GOT3 (cell line): ENCODE data around the gene PCSK9.

ENCODE experiments used
- DNase-seq: peaks from one replicate; lab custom pipeline; 2025; ENCODE audit warnings: mixed read lengths; lab: John Stamatoyannopoulos, UW

Gene PCSK9

DNA sequence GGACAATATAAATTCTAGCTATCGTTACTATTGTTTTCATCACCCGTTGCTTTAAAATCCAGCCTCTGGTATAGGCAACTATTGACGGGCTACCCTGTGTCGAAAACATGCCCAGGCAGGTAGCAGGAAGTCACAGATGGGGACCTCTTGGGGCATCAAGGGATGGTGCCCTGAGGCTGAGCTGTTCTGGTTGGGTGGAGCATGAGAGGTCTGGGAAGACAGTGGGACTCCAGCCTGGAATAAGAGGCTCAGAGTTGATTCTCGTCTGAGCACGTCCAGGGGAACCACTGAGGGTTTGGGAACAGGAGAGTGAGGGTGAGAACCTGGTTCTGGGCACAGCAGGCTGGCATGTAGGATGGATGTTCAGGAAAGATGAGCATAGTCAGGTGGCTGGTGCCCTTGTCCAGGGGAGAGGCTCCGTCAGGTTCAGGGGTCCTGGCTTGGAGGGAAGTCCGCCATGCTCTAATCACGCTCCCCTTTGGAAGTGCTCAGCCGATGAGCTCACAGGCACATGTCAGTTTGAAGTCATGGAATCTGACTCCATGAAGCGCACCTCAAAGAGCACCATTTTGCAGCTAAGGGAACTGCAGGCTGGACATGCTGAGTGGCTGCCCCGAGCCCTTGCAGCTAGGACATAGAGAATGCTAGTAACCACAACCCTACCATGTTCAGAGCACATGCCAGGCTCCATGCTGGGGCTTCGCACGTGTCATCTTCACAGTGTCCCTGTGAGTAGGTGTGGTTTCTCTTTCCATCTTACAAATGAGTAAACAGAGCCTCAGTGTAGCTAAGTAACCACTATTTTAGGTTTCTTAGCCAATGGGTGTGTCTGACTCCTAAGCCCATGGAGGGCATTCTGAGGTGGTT, 21.0 kb downstream of the PCSK9 start:
- DNase-seq = no peak

DNA sequence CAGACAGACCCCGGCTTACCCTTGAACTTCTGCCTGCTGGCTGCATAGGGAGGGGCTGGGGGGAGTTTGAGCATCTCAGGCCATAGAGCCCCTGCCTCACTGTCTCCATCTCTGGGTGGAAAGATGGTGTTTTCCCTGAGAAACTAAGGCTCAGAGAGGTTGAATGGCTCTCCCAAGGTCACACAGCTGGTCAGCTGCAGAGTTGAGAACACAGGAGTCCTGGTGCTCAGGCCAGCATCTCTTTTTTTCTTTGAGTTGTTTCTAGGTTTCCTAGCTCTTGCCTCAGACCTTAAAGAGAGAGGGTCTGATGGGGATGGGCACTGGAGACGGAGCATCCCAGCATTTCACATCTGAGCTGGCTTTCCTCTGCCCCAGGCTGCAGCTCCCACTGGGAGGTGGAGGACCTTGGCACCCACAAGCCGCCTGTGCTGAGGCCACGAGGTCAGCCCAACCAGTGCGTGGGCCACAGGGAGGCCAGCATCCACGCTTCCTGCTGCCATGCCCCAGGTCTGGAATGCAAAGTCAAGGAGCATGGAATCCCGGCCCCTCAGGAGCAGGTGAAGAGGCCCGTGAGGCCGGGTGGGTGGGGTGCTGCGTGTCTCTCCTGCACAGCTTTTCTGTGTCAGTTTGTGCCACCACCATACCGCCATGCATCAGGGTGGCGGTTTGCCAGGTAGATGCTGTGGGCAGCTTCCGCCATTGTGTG, 21.8 kb downstream of the PCSK9 start:
- no peak for DNase-seq

DNA sequence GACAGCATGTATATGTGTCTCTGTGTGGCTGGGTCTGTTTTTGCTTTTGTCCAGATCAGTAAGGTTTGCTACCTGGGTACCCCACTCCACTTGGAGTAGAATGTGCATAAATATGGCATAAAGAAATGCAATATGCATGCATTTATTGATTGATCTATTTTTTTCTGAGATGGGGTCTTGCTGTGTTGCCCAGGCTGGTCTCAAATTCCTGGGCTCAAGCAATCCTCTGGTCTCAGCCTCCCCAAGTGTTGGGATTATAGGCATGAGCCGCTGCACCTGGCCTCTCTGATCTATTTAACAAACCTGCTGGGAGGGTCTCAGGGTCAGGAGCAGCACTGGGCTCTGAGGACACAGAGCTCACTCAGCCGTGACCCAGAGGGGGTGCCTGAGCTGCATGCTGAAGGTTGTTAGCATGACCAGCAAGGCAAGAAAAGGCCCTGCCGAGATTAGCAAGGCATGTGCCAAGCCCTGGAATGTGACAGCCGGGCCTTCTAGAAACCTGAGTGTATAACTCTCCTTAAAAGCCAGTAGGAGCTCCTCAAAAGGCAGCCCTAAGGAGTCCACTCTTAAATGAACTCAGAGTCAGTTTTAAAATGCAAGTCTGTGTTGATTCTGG, 22.5 kb downstream of the PCSK9 start:
- no peak for DNase-seq

DNA sequence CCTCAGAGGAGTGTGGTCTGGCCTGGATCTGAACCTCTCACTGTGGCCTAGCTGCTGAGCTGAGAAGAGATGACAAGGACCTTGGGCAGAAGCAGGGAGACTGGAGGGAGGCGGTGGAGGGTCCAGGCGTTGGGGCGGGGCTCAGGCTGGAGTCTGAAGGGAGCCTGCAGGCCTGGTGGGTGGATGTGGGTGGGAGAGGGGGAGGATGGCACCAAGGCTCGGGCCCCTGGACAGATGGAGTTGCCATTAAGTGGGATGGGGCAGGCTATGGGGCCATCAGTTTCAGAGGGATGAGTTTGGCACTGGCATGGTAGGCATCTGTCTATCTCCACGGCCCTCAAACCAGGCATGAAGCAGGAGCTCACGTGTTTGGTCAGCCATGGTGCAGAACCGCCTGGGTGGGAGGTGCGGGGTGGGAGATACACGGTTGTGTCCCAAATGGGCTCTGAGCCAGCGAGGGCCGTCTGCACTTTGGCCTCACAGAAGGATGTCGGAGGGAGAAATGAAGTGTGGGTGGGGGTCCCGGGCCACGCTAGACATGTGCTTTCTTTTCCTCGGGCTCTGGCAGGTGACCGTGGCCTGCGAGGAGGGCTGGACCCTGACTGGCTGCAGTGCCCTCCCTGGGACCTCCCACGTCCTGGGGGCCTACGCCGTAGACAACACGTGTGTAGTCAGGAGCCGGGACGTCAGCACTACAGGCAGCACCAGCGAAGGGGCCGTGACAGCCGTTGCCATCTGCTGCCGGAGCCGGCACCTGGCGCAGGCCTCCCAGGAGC, 23.6 kb downstream of the PCSK9 start:
- DNase-seq = no peak

DNA sequence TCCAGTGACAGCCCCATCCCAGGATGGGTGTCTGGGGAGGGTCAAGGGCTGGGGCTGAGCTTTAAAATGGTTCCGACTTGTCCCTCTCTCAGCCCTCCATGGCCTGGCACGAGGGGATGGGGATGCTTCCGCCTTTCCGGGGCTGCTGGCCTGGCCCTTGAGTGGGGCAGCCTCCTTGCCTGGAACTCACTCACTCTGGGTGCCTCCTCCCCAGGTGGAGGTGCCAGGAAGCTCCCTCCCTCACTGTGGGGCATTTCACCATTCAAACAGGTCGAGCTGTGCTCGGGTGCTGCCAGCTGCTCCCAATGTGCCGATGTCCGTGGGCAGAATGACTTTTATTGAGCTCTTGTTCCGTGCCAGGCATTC, 24.2 kb downstream of the PCSK9 start:
- DNase-seq = no peak

DNA sequence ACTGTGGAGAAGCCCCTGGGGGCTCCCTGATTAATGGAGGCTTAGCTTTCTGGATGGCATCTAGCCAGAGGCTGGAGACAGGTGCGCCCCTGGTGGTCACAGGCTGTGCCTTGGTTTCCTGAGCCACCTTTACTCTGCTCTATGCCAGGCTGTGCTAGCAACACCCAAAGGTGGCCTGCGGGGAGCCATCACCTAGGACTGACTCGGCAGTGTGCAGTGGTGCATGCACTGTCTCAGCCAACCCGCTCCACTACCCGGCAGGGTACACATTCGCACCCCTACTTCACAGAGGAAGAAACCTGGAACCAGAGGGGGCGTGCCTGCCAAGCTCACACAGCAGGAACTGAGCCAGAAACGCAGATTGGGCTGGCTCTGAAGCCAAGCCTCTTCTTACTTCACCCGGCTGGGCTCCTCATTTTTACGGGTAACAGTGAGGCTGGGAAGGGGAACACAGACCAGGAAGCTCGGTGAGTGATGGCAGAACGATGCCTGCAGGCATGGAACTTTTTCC, 24.8 kb downstream of the PCSK9 start:
- no peak for DNase-seq

DNA sequence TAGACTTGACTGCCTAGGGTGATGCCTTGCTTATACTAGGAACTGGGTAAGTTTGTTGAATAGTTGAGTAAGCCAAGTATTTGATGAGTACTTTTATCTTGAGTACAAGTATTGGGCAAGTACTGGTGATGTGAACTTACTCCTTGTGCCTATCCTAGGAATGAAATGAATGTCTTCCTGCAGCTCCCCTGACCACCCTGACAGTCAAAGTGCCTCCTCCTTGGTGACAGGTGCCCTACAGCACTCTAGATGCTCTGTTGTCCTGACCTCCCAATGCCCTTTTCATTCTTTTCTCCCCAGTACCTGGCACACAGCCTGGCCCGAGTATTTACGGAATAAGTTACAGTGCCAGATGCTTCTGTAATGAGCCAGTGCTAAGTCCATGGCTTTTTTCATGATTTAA, 25.5 kb downstream of the PCSK9 start:
- DNase-seq = no peak

DNA sequence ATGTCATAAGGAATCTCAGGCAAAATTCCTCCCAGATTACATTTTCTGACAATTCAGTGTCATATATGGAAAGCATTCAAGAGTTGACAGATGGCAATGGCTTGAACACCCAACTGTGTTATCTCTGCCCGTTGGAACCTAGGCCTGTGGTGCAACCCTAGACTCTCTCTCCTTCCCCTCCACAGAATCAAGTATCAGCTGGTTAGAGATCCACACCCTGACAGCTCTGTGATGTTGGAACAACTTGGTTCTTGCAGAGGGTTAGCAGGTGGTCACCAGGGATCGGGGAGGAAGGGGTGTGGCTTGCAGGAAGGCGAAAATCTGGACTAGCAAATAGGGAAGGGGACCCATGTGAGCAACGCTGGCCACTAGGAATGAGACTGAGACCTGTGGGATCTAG, 26.3 kb downstream of the PCSK9 start:
- no peak for DNase-seq

DNA sequence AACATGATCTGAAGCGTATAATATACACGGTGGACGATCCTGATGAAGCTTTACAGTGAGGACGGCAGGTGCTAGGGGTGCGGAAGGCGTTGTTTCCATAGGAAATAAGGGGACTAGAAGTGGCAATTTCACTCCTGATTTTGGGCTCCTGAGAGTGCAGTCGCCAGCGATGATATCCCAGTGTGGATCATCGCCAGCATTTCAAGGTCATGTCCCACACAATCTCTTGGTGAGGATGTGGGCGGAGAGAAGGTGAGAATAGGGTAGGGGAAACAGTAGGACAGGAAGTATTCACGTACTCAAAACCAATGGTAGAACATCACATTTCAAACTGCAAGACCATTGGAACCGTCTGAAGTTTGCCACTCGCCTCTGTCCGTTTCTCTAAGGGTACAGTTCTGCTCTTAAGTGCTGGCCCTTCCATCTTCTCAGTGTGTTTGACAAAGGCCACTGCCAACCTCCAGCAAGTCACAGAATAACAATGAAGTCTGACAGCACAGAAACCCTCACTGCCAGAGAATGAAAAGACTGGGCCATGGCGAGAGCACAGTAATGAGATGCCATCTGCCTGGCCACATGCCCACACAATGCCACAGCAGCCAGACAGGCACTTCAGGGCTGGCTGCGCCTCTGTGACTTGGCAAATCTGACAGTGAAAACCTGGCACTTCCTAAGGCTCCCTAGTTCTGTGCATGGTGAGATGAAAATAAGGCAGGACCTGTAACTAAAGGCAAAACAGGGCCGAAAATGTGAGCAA, 27.9 kb downstream of the PCSK9 start:
- no peak for DNase-seq

DNA sequence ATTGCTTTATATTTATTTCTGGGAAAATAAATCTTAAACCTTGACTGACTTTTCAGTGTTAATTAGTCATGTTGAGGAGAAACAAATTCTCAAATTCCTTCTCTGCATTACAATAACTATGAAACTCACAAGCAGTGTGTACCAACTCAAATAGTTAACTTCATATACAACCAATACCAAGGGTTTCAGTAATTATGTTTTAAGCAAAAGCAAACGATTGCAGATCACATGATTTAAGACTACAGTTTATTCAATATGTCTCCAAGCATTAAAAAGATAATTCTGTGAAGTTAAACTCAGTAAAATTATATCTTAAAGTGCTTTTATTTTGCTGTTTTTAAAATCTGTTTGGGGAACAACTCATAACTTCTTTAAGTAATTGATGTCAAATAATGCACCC, 28.6 kb downstream of the PCSK9 start:
- no peak for DNase-seq

DNA sequence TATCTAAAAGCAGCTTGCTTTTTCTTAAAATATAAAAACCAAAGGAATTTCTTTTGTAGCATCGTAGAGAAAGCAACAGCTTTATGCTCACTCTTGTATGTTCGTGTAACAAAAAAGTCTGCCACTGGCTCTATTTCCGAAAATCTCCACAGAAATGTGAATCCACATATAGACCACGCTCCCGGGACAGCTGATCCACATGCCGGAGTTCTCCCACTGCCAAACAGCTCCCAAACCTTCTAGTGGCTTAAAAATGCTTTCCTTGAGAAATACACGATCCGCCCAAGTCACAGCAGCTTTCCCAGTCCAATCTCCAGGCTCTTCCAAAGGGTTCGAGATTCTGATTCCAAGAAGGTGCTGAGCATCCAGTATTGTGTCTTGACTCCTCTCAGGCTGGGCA, 29.3 kb downstream of the PCSK9 start:
- DNase-seq = no peak

DNA sequence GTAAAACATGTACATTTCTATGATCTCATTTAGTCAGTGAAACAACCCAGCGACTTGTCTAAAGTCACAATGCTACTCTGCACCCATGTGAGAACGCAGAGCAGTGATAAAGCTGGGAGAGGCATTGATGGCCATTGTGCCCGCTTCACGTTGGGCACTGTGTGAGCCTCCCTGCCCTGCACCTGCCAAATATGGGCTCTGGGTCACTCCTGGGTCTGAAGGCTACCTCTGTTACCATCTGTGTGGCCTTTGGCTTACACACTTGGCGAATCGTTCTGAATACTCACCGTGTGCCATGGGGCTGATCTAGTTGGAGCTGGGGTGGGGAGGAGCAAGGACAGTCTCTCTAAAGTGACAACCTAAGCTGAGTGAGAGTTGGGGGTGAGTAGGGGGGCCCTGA, 29.9 kb downstream of the PCSK9 start:
- DNase-seq = no peak

DNA sequence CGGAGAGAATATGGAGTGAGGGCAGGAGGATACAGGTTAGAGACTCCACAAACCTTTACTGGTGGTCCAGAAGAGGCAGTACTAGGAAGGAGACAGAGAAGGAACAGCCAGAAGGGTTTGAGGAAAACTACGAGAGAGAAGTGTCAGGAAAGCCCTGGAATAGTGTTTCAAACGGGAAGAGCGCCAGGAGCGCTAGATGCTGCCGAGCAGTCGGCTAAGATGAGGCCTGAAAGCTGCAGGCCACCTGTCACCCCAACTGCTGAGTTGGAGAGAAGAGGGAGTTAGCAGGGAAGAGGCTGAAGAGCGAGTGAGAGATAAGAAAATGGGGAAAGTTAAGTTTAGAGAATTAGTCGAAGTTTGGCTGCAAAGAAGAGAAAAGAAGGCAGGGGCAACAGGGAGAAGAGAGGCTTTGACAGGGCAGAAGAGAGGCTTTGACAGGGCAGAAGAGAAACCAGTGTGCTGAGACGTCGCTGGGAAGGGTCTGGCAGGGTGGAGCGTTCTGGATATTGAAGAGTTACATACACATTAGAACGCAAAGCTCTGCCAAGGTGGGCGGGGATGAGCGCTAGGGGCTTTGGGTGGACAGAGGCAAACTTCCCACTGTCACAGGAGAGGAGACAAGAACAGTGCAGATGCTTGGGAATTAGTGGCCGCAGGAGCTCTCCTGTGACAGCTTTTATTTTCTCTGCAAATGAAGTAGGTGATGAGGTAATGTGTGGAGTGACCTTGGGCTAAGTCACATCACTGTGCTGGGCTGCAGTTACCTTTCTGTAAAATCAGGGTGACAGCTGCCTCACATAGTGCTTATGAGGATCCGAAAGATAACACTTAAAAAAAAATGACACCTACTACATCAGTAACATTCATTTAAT, 31.2 kb downstream of the PCSK9 start:
- DNase-seq = no peak

DNA sequence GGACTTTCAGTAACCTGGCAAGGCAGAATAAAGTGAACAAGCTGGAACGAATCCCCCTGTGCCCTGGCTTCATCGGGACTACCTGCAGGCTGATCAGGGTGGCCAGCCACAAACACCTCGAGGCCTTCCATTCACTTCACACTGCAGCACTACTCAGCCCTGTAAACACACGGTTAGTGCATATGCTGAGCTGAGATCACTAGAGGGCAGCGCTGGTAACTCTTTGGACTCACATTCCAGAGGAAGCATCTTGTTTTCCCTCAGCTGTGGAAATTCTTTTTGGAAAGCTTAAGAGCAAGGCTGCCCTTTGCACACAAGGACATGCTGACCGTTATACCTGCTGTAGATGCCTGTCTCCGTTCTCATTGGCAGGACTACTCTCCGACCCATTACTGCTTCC, 32.1 kb downstream of the PCSK9 start:
- DNase-seq = no peak

DNA sequence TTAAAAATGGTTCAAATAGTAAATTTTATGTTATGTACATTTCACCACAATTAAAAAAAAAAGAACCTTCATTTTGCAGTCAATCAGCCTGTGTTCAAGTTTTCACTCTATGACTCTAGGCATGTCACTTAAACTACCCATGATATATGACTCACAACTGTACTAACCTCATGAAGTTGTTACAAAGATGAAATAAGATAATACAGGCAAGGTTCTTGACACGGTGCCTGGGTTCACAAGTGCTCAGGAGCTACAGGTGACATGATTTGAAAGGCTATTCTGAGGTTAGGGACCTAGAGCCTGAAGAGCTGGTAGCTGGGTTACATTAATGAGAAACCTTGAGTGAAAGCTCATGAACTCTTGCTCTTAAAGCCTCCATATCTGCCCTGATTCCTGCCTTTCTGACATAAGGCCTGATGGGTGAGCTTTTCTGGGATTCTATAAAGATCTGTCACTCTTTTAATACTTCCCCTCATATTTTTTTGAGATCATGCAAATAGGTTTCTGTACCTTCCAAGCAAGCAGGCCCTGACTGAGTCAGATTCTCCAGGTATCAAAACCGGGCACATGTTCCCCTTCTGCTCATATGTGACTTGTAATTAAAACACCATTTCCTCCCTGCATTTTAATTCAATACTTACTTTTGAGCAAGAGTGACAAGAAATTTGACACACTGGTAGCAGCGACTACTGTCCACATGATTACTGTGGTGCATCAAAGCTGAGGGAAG, 34.0 kb downstream of the PCSK9 start:
- DNase-seq = no peak

DNA sequence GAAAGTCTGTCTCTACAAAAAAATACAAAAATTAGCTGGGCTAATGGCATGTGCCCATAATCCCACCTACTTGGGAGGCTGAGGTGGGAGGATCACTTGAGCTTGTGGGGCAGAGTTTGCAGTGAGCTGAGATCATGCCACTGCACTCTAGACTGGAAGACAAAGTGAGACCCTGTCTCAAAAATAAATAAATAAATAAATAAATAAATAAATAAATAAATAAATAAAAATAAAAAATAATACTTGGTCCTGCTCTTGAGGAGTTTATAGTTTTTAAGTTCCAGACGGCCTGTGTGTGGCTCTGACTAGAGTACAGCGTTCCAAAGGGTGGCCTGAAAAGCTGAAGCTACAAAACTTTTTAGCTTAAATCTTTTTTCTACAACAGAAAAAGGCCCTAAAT, 35.1 kb downstream of the PCSK9 start:
- DNase-seq = no peak

DNA sequence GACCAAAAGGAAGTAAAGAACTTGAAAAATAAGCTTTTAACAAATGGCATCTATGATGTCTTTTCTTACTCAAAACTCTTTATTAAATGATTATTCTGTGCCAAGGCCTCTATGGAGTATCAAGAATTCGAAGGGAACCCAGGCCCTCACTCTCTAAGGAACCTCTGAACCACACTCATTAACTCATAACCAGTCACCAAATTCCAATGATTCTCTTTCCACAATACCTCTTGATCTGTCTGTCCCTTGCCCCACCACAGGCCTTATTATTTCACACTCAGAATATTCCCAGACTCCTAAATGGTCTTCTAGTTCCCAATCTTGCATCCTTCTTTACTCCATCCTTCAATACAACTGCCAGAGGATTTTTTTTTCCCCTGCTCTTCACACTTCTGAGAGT, 37.0 kb downstream of the PCSK9 start:
- DNase-seq = no peak

DNA sequence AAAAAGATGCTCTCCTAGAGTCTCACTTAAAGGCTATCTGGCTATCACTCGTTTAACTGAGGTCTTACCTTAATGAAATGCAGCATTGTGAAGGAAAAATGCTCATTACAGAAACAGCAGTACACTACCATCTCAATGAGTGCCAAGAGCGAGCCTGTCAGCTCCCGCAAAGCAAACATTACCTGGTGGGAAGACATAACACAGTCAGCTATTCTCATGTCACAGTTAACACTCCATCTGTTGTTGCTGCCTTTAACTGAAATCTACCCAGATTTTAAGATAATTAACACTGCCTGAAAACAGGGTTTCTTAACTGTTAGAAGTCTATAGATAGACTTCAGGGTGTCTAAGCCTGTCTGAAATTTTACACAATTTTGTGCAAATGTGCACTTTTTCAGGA, 39.1 kb downstream of the PCSK9 start:
- no peak for DNase-seq

DNA sequence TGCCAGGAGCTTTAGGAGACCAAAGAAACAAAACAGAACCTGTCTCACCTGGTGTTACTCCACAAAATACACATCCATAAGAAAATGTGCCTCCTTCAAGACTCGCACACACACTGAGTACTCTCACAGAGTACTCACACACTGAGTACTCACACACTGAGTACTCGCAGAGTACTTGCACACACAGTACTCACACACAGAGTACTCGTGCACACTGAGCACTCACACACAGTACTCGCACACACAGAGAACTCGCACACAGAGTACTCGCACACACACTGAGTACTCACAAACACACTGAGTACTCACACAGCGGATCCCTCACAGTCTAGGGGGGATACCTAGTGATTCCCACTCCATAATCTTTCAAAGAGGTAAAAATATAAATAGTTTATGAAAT, 40.3 kb downstream of the PCSK9 start:
- no peak for DNase-seq
